Raji (cell line): Measurements from ENCODE around the gene DPP7.

Experiments used
- POLR2A ChIP-seq: IDR thresholded peaks from 2 replicates; pipeline ENCODE4 v1.6.1; 2011; ENCODE audit warnings: low read depth, low read length, control low read depth; ENCODE audit not compliant: insufficient read depth

The DPP7 gene

DNA sequence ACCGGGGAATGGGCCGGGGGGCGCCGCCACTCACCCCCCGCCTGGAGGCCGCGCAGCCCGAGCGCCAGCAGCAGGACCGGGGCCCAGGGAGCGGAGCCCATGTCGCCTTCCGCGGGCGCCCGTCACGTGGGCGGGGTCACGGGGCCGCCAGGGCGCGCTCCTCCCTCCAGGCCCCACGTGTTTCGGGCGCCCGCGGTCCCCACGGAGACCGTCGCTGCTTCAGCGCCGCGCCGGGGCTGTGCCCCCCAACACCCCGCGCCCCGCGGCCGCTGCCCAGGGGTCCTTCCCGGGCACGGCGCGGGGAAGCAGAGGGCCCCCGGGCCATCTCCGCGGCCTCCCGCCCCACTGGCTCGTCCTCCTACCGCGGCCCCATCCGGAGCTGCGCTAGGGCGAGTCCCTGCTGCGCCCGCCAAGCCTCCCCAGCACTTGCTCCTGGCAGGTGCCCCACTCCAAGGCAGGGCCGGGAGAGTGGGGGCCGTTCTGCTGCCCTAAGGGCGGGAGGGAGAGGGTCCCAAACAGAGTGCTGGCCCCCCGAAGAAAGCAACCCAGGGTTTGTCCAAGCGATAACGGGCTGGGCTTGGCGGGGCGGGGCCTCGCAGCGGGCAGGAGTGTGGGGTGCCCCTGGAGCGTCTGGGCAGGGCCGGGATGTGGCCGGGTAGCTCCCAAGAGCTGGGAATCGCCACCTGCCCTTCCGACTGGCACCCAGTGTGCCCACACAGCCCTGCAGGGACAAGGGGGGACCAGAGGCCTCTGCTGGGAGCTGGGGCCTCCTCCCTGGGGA is at the start of gene DPP7:
TSS of gene DPP7 (minus strand) at position 121 of the 781 bp plus-strand sequence. CDS start at position 101, 20 bp downstream.
- TF ChIP-seq POLR2A = peak; percentile 71

DNA sequence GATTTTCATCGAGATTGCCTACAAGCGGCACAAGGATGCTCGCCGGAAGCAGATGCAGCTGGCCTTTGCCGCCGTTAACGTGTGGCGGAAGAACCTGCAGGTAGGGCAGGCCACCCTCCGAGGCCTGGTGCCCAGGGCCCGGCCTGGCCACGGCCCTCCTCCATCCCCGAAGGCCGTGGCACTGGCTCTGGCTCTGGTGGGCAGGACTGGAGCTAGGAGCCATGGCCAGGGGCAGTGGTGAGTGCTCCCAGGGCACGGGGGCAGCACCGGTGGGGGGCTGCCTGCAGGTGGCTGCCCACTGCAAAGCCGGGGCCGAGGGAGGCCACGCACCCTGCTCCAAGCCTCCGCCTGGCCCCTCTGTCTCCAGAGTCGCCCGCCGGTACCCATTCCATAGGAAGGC is 49.3 kb upstream of the DPP7 start:
- no peak for TF ChIP-seq POLR2A

DNA sequence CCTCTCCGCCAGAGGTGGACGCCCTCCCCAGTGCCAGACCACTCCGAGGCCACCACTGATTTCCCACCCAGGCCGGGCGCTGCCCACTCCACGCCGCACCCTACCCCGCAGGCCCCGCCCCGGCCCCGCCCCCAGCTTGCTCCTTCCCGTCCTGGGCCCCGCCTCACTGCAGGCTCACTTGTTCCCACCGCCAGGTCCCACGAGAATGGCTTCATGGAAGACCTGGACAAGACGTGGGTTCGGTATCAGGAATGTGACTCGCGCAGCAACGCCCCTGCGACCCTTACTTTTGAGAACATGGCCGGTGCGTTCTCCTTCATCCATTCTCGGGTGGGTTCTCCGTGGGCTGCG is 48.8 kb upstream of the DPP7 start:
- no peak for TF ChIP-seq POLR2A

DNA sequence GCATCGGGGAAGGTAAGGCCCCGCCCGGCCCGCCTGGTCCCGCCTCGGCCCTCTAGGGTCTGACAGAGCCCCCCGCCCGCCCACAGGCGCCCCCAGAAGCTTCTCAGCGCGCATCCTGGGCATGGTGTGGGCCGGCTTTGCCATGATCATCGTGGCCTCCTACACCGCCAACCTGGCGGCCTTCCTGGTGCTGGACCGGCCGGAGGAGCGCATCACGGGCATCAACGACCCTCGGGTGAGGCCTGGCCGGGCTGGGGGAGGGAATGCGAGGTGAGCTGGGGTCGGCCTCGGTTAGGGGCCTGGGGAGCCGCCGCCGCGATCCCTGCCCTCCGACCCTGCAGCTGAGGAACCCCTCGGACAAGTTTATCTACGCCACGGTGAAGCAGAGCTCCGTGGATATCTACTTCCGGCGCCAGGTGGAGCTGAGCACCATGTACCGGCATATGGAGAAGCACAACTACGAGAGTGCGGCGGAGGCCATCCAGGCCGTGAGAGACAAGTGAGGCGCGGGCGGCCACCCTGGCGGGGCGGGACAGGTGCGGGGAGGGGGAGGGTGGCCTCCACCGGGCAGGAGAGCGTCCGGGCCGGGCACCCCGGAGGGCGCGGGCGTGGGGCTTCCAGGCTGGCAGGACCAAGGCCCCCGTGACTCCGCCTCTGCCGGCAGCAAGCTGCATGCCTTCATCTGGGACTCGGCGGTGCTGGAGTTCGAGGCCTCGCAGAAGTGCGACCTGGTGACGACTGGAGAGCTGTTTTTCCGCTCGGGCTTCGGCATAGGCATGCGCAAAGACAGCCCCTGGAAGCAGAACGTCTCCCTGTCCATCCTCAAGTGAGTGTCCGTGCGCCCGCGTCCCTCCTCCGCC is 48.2 kb upstream of the DPP7 start:
- TF ChIP-seq POLR2A = no peak

DNA sequence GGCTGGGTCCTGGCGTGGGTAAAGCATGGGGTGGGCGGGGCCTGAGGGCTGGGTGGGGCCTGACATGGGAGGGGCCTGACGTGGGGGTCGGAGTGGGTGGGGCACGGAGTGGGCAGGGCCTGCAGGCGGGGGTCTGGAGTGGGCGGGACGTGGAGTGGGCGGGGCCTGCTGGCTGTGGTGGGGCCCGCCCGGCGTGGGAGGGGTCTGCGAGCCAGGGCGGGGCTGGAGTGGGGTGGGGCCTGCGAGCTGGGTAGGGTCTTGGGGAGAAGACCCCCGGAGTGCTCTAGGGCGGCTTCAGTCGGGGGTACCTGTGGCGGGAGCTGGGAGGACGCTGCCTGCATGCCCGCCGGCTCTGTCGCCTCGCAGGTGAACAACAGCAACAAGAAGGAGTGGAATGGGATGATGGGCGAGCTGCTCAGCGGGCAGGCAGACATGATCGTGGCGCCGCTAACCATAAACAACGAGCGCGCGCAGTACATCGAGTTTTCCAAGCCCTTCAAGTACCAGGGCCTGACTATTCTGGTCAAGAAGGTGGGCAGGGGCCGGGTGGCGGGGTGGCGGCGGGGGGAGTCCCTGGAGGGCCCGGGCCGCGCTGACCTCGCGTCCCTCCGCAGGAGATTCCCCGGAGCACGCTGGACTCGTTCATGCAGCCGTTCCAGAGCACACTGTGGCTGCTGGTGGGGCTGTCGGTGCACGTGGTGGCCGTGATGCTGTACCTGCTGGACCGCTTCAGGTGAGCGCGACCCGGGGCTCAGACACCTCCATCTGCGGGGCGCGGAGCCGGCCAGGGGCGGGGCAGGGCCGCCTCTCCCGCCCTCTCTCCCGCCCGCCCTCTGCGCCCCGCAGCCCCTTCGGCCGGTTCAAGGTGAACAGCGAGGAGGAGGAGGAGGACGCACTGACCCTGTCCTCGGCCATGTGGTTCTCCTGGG is 47.3 kb upstream of the DPP7 start:
- no peak for TF ChIP-seq POLR2A

DNA sequence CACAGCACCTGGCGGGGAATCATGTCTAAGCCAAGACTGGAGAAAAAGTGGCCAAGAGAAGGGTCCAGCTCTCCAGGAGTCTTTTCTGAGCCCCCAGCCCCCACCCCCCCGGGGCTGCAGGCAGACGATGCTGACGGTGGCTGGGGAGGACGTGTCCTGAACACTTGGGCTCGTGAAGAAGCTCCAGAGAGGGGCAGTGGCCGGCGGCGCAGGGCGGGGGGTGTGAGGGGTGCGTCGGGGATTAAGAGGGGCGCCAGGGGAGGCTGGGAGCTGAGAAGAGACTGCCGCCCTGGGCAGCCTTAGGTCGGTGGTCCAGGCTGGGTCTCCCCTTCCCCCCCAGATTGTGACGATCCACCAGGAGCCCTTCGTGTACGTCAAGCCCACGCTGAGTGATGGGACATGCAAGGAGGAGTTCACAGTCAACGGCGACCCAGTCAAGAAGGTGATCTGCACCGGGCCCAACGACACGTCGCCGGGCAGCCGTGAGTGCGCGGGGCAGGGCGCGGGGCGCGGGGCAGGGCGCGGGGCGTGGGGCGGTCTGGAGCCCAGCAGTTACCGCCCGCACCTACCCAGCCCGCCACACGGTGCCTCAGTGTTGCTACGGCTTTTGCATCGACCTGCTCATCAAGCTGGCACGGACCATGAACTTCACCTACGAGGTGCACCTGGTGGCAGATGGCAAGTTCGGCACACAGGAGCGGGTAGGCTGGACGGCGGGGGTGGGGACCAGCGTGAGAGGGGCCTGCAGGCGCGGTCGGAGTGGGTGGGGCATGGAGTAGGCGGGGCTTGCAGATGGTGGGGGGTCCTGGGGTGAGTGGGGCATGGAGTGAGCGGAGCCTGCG is 46.4 kb upstream of the DPP7 start:
- TF ChIP-seq POLR2A = no peak

DNA sequence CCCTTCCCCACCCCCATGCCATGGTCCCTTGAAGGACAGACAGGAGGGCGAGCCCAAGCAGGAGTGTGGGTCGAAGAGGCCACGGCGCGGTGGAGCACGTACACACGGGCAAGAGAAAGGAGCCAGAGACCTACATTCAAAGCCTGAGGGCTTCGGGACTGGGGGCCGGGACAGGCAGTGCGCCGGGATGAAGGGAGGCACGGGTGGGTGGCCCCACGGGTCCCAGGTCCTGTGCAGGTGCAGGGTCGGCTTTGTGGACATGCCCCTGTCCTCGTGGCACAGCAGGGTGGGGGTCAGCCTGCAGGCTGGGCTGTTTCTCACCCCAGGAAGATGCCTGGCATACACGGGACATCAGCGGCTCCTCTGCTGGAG is 45.5 kb upstream of the DPP7 start:
- TF ChIP-seq POLR2A = no peak

DNA sequence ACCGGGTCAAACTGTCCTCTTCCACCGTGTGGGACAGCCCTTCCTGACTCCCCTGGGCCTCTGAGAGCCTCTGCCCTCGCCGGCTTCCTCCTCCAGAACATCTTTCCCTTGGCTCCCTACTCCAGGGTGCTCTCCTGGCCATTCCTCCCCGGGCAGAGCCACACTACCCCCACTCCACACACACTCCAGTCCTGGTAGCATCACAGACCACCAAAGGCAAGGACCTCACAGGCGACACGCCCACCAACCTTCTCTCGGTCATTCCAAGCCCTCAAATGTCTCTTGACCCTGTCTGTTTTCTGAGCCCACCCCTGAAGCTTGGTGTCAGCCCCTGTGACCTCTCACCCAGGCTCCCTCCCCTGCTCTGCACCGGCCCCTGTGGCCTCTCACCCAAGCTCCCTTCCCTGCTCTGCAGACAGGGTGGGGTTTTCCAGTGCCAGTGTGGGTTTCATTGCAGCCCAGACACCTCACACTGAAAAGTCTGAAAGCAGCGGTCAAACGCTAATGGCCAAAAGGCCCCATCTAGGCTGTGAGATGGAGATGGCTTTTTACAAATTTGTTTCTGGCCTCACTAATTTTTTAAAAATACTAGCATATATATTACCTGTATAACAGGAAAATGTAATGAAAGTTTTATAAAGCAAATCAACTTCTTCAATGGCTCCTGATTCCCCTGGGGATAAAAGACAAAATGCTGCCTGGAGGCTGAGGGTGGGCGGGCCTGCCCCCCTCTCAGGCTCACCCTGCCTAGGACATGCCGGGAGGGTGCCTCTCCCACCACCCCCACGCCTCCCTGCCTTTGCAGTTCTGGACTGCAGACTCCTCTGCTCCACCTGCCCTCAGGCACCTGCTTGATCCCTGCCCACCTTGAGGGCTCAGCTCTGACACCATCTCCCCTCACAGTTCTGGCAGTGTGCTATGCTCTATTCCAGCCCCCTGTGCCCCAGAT is 44.8 kb upstream of the DPP7 start:
- TF ChIP-seq POLR2A = no peak

DNA sequence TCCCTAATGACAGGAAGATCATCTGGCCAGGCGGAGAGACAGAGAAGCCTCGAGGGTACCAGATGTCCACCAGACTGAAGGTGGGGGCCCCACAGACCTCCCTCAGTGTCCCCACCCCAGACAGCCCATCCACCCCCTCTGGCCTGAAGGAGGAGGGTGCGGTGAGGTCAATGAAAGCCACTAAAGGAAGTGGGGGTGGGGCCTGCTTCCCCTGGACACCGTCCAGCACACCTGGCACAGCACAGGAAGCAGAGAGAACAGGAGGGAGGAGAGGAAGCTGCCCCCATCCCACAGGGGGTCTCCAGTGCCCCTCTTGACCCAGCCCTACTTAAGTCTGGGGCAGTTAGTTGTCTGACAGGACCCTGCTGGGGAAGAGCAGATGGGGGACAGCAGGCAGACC is 44.1 kb upstream of the DPP7 start:
- no peak for TF ChIP-seq POLR2A

DNA sequence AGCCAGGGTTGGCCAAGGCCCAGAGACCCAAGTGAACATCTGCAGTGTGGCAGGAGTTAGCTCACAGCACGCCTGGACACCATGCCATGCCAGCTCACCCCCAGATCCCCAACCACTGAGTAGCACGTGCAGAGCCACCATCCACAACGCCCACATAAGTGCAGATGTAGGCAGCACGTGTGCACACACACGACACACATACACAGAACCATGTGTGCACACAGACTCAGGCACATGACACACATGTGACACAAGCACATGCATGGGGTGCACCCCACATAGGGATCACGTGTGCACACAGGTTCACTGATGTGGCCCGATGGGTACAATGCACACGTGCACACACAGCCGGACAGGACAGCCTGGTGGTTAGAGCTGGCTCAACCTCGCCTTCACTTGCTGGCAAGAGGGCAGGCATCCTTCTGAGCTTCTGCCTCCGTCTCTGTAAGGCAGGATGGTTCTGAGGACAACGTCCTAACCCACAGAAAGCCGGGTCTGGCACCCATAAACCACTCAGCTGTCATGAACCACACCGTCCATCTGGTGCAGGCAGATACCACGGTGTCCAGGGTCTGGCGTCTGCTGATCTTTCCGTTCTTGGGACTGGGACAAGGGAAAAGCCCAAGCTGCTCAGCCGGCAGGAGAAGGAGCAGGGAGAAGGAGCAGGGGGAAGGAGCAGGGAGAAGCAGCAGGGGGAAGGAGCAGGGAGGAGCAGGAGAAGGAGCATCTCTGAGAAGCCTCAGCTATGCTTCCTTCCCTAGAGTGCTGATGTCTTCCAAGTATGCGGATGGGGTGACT is 43.3 kb upstream of the DPP7 start:
- no peak for TF ChIP-seq POLR2A

DNA sequence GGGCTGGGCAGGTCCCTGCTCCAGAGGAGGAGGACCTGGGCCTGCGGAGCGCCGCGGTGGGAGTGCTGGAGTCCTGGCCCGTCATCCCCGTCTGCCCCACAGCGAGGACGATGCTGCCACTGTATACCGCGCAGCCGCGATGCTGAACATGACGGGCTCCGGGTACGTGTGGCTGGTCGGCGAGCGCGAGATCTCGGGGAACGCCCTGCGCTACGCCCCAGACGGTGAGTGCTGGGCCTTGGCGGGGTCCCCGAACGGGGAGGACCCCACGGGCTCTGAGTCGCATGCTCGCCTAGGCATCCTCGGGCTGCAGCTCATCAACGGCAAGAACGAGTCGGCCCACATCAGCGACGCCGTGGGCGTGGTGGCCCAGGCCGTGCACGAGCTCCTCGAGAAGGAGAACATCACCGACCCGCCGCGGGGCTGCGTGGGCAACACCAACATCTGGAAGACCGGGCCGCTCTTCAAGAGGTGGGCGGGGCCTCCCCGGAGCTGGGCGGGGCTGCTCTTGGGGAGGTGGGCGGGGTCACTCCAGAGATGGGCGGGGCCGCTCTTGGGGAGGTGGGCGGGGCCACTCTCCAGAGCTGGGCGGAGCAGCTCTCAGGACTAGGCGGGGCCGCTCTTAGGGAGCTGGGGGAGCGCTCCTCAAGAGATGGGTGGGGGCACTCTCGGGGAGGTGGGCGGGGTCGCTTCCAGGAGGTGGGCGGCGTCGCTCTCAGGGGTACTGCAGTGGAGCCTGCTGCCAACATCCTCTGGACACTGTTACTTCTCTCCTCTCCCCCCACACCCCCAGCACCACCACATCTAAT is 42.2 kb upstream of the DPP7 start:
- TF ChIP-seq POLR2A = no peak

DNA sequence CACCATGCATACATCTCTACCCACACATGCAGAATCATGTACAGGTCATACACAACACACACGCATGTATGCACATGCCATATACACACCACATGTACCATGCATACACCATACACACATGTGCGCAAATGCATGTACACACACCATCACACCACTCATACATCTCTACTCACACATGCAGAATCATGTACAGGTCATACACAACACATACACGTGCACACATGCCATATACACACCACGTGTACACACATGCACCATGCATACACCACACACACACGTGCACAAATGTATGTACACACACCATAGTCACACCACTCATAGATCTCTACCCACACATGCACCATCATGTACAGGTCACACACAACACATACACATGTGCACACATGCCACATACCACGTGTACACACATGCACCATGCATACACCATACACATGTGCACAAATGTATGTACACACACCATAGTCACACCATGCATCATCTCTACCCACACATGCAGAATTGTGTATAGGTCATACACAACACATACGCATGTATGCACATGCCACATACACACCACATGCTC is 38.4 kb upstream of the DPP7 start:
- peak; percentile 29; the same call in 1 of the 2 replicates for TF ChIP-seq POLR2A
